H9 (cell line): ENCODE measurements around the gene SLC30A1. TPM values are rescaled to one million over a fixed set of nuclear protein-coding genes. Genes with fewer than 3 reads are reported as not detected.

Experiments
- DNase-seq: peaks from one replicate; pipeline ENCODE4 v3.0.0-alpha.2; 2017
- H2AFZ ChIP-seq: one replicate; pipeline ENCODE4 v1.6.1; 2013; ENCODE audit warnings: mild to moderate bottlenecking, low read length, control low read depth, moderate library complexity
- H2AK5ac ChIP-seq: 2 replicates; pipeline ENCODE4 v1.6.1; 2013; ENCODE audit warnings: low read length, control low read depth, mixed read lengths; ENCODE audit not compliant: insufficient read length
- H2BK120ac ChIP-seq: one replicate; pipeline ENCODE4 v1.6.1; 2013; ENCODE audit warnings: low read depth, mild to moderate bottlenecking, low read length, control low read depth, inconsistent platforms; ENCODE audit not compliant: poor library complexity, severe bottlenecking
- H2BK12ac ChIP-seq: 2 replicates; pipeline ENCODE4 v1.6.1; 2013; ENCODE audit warnings: low read length, control low read depth, mixed read lengths, low read depth; ENCODE audit not compliant: insufficient read length
- H2BK15ac ChIP-seq: 2 replicates; pipeline ENCODE4 v1.6.1; 2013; ENCODE audit warnings: low read depth, low read length, control low read depth
- H2BK20ac ChIP-seq: one replicate; pipeline ENCODE4 v1.6.1; 2013; ENCODE audit warnings: low read depth, mild to moderate bottlenecking, low read length, control low read depth, inconsistent platforms; ENCODE audit not compliant: poor library complexity, severe bottlenecking
- H2BK5ac ChIP-seq: 2 replicates; pipeline ENCODE4 v1.6.1; 2013; ENCODE audit warnings: low read length, control low read depth, mixed read lengths; ENCODE audit not compliant: insufficient read length
- H3K14ac ChIP-seq: 2 replicates; pipeline ENCODE4 v1.6.1; 2013; ENCODE audit warnings: low read length, control low read depth; ENCODE audit not compliant: insufficient read depth
- H3K18ac ChIP-seq: 2 replicates; pipeline ENCODE4 v1.6.1; 2013; ENCODE audit warnings: low read depth, mild to moderate bottlenecking, mixed read lengths, low read length, control low read depth; ENCODE audit not compliant: insufficient read length
- H3K23ac ChIP-seq: 2 replicates; pipeline ENCODE4 v1.6.1; 2013; ENCODE audit warnings: low read length, control low read depth, mixed read lengths, low read depth; ENCODE audit not compliant: insufficient read length
- H3K23me2 ChIP-seq: 2 replicates; pipeline ENCODE4 v1.6.1; 2013; ENCODE audit warnings: low read depth, mild to moderate bottlenecking, mixed read lengths, low read length, control low read depth; ENCODE audit not compliant: insufficient read length, poor library complexity, severe bottlenecking
- H3K27ac ChIP-seq: 2 replicates; pipeline ENCODE4 v1.5.1; 2013; ENCODE audit warnings: low read length, control low read depth, mixed read lengths, low read depth; ENCODE audit not compliant: insufficient read length
- H3K27me3 ChIP-seq: 2 replicates; pipeline ENCODE4 v1.6.1; 2013; ENCODE audit warnings: low read length, control low read depth, inconsistent platforms; ENCODE audit not compliant: insufficient read depth
- H3K4ac ChIP-seq: 2 replicates; pipeline ENCODE4 v1.6.1; 2013; ENCODE audit warnings: low read depth, mild to moderate bottlenecking, control low read depth, inconsistent platforms, low read length, moderate library complexity
- H3K4me1 ChIP-seq: 2 replicates; pipeline ENCODE4 v1.6.1; 2013; ENCODE audit warnings: low read length, control low read depth, inconsistent platforms; ENCODE audit not compliant: insufficient read depth
- H3K4me2 ChIP-seq: 2 replicates; pipeline ENCODE4 v1.6.1; 2013; ENCODE audit warnings: low read length, control low read depth, mixed read lengths; ENCODE audit not compliant: insufficient read length, insufficient read depth
- H3K56ac ChIP-seq: 2 replicates; pipeline ENCODE4 v1.6.1; 2013; ENCODE audit warnings: low read depth, mild to moderate bottlenecking, mixed read lengths, low read length, control low read depth; ENCODE audit not compliant: insufficient read length
- H3K79me1 ChIP-seq: 2 replicates; pipeline ENCODE4 v1.6.1; 2013; ENCODE audit warnings: low read depth, mild to moderate bottlenecking, moderate library complexity, low read length, control low read depth, inconsistent platforms; ENCODE audit not compliant: insufficient read depth, poor library complexity, severe bottlenecking
- H3K79me2 ChIP-seq: 2 replicates; pipeline ENCODE4 v1.6.1; 2013; ENCODE audit warnings: low read length, control low read depth, inconsistent platforms; ENCODE audit not compliant: insufficient read depth
- H3K9ac ChIP-seq: 2 replicates; pipeline ENCODE4 v1.6.1; 2013; ENCODE audit warnings: low read length, control low read depth, mixed read lengths; ENCODE audit not compliant: insufficient read length; ENCODE audit errors: extremely low read depth
- H3K9me3 ChIP-seq: one replicate; pipeline ENCODE4 v1.6.1; 2013; ENCODE audit warnings: low read depth, low read length, inconsistent platforms; ENCODE audit not compliant: control insufficient read depth
- H3T11ph ChIP-seq: one replicate; pipeline ENCODE4 v1.6.1; 2013; ENCODE audit warnings: mild to moderate bottlenecking, low read length, control low read depth, inconsistent platforms
- H4K20me1 ChIP-seq: one replicate; pipeline ENCODE4 v1.6.1; 2013; ENCODE audit not compliant: control insufficient read depth, insufficient read length, insufficient read depth
- H4K5ac ChIP-seq: 2 replicates; pipeline ENCODE4 v1.6.1; 2013; ENCODE audit warnings: low read depth, mild to moderate bottlenecking, mixed read lengths, low read length, control low read depth; ENCODE audit not compliant: insufficient read length
- H4K8ac ChIP-seq: replicated peaks from 2 replicates; pipeline ENCODE4 v1.6.1; 2013; ENCODE audit warnings: low read length, control low read depth, mixed read lengths, low read depth; ENCODE audit not compliant: insufficient read length
- H4K91ac ChIP-seq: 2 replicates; pipeline ENCODE4 v1.6.1; 2013; ENCODE audit warnings: low read depth, mild to moderate bottlenecking, moderate library complexity, mixed read lengths, low read length, control low read depth; ENCODE audit not compliant: insufficient read length
- H3K27ac Mint-ChIP-seq, 3 experiments: 2 replicates in 2 of 3; 3 replicates in 1 of 3; pipeline ENCODE4 v1.8.0; 2020 to 2021; ENCODE audit warnings: mixed read lengths in 3 of 3, mild to moderate bottlenecking in 1 of 3, moderate library complexity in 1 of 3
- H3K27me3 Mint-ChIP-seq: 2 replicates; pipeline ENCODE4 v1.8.0; 2021; ENCODE audit warnings: low read depth, mild to moderate bottlenecking, moderate library complexity, mixed read lengths
- H3K36me3 Mint-ChIP-seq, 3 experiments: 2 replicates in 2 of 3; 3 replicates in 1 of 3; pipeline ENCODE4 v1.8.0; 2020 to 2021; ENCODE audit warnings: low read depth in 3 of 3, mixed read lengths in 3 of 3; ENCODE audit not compliant: insufficient read depth in 1 of 3
- H3K4me1 Mint-ChIP-seq, 2 experiments: 2 replicates each; pipeline ENCODE4 v1.8.0; 2020; ENCODE audit warnings: mixed read lengths in 2 of 2
- H3K4me3 Mint-ChIP-seq, 2 experiments: 2 replicates in 1 of 2; 3 replicates in 1 of 2; pipeline ENCODE4 v1.8.0; 2020 to 2021; ENCODE audit warnings: mild to moderate bottlenecking in 2 of 2, mixed read lengths in 2 of 2, moderate library complexity in 1 of 2
- H3K9me3 Mint-ChIP-seq, 2 experiments: 2 replicates in 1 of 2; 3 replicates in 1 of 2; pipeline ENCODE4 v1.8.0; 2020; ENCODE audit warnings: mild to moderate bottlenecking in 2 of 2, mixed read lengths in 2 of 2, moderate library complexity in 1 of 2
- CTCF ChIP-seq: fragments of 200-600 bp; sonication (generic); conservative IDR thresholded peaks from 3 replicates; pipeline ENCODE4 v1.8.0; 2021; ENCODE audit warnings: antibody characterized with exemption, mild to moderate bottlenecking
- WGBS: extraction: QIAGEN DNeasy Blood & Tissue Kit; methylation state at CpG from one replicate; pipeline ENCODE4 v1.1.7; 2013; ENCODE audit warnings: missing lambda C conversion rate, low lambda C conversion rate, mixed read lengths; ENCODE audit not compliant: insufficient read length; ENCODE audit errors: extremely low coverage; 5-methylcytosine and 5-hydroxymethylcytosine counted together
- total RNA-seq: library from RNA; stranded (reverse); gene quantifications from 2 replicates; pipeline ENCODE4 v1.2.1, GENCODE V29; 2021

The SLC30A1 gene
- total RNA-seq, 1 experiment from 2014 or later: 17.1 TPM

GRCh38 chr1:211628417-211628816, 49.5 kb upstream of the SLC30A1 start:
- TF ChIP-seq CTCF: no peak
- Histone ChIP-seq H4K20me1 (no peaks in the 10 kb centered on the region), H3K9ac (no peak overlapping the region), H3K4me1 (no peaks in the 10 kb centered on the region), H3K27ac (no peak overlapping the region), H3K23ac (no peak overlapping the region), H2AK5ac (no peak overlapping the region), H3K18ac (no peak overlapping the region), H3K4me2 (no peak overlapping the region), H3K9me3 (no peaks in the 10 kb centered on the region), H2AFZ (no peak overlapping the region), H3K27me3 (no peaks in the 10 kb centered on the region), H4K91ac (no peak overlapping the region), H3K14ac (no peak overlapping the region; the same call in 1 of the 2 replicates), H2BK5ac (no peak overlapping the region), H2BK15ac (no peak overlapping the region), H3K79me2 (no peaks in the 10 kb centered on the region), H2BK12ac (no peak overlapping the region), H3K56ac (no peak overlapping the region), H4K5ac (no peak overlapping the region), H2BK20ac (no peak overlapping the region), H3T11ph (no peak overlapping the region), H3K79me1 (no peaks in the 10 kb centered on the region), H4K8ac (no peak overlapping the region), H3K23me2 (no peaks in the 10 kb centered on the region), H3K4ac (no peak overlapping the region), H2BK120ac (no peak overlapping the region)
- Mint-ChIP-seq H3K36me3 (no peaks in the 10 kb centered on the region), H3K27ac (no peak overlapping the region), H3K9me3 (no peaks in the 10 kb centered on the region), H3K27me3 (no peaks in the 10 kb centered on the region; the same call in none of the 2 replicates), H3K4me3 (no peak overlapping the region), H3K4me1 (peaks cover 11 to 24% of the 10 kb centered on the region in 2 experiments)
- WGBS: no CpG with 5 or more reads among the region's 4 CpGs
- DNase-seq: no peak
